GM19328 (cell line): ENCODE data around the gene ISCU.
"Not testable (repeated sequence)": the region's sequence is repeated elsewhere in the genome, so short reads cannot be mapped to it uniquely, and the experiment has no call there.

Source experiments
- ATAC-seq: cut with Tn5 transposase; IDR thresholded peaks from one replicate; pipeline ENCODE4 v1.9.1; 2021; ENCODE audit warnings: mild to moderate bottlenecking, moderate library complexity; ENCODE audit not compliant: unreplicated experiment

ISCU gene

GRCh38 chr12:108542320-108542719 lies 20.1 kb upstream of the ISCU start:
- no peak for ATAC-seq

GRCh38 chr12:108543652-108544051 lies 18.7 kb upstream of the ISCU start:
- ATAC-seq: no peak

GRCh38 chr12:108547686-108548085 lies 14.7 kb upstream of the ISCU start:
- no peak for ATAC-seq

- no peak for ATAC-seq
These were observed 13.4 kb upstream of the ISCU start for GRCh38 chr12:108548954-108549521.

GRCh38 chr12:108551535-108551934 lies 10.9 kb upstream of the ISCU start:
- no peak for ATAC-seq

- no peak for ATAC-seq
These were observed 8.6 kb upstream of the ISCU start for GRCh38 chr12:108553799-108554198.

GRCh38 chr12:108555383-108555782 lies 7.0 kb upstream of the ISCU start:
- ATAC-seq: not testable (repeated sequence)

- ATAC-seq: no peak
These were observed 3.3 kb upstream of the ISCU start for GRCh38 chr12:108559007-108559655.

GRCh38 chr12:108559748-108560147 lies 2.6 kb upstream of the ISCU start:
- ATAC-seq: no peak

GRCh38 chr12:108560321-108560721 lies 2.1 kb upstream of the ISCU start:
- no peak for ATAC-seq

GRCh38 chr12:108560752-108561719 lies 1.4 kb upstream of the ISCU start, which contains the start of gene SART3:
TSS of gene SART3 (minus strand) at chr12:108561173. CDS start at chr12:108561154, 19 bp downstream.
- ATAC-seq: peak; percentile 34

- ATAC-seq: no peak
These were observed 496 bp upstream of the ISCU start for GRCh38 chr12:108561852-108562347.

- ATAC-seq: peak; percentile 28
These were observed 874 bp downstream of the ISCU start for GRCh38 chr12:108563136-108563803.

- ATAC-seq: no peak
These were observed 1.4 kb downstream of the ISCU start for GRCh38 chr12:108563804-108564151.

- no peak for ATAC-seq
These were observed 2.3 kb downstream of the ISCU start for GRCh38 chr12:108564724-108565123.

GRCh38 chr12:108565146-108565545 lies 2.8 kb downstream of the ISCU start:
- ATAC-seq: no peak

GRCh38 chr12:108565976-108566375 lies 3.6 kb downstream of the ISCU start:
- ATAC-seq: no peak

- no peak for ATAC-seq
These were observed 4.1 kb downstream of the ISCU start for GRCh38 chr12:108566452-108566851.

GRCh38 chr12:108567406-108568337 lies 5.3 kb downstream of the ISCU start:
- ATAC-seq: no peak
